Activated CD8-positive, alpha-beta memory T cell treated with anti-CD3 and anti-CD28 coated beads, Interleukin-2, amount 50 U/mL, for 24 hours (primary cell): Measurements from ENCODE around the gene TRAF2.

ENCODE experiments used
- DNase-seq: peaks from one replicate; pipeline ENCODE4 v3.0.0-alpha.2; 2020; ENCODE audit errors: extremely low read depth

The TRAF2 gene

GRCh38 chr9:136913701-136914438 is 27.6 kb downstream of the TRAF2 start:
- DNase-seq, result no peak

DNA sequence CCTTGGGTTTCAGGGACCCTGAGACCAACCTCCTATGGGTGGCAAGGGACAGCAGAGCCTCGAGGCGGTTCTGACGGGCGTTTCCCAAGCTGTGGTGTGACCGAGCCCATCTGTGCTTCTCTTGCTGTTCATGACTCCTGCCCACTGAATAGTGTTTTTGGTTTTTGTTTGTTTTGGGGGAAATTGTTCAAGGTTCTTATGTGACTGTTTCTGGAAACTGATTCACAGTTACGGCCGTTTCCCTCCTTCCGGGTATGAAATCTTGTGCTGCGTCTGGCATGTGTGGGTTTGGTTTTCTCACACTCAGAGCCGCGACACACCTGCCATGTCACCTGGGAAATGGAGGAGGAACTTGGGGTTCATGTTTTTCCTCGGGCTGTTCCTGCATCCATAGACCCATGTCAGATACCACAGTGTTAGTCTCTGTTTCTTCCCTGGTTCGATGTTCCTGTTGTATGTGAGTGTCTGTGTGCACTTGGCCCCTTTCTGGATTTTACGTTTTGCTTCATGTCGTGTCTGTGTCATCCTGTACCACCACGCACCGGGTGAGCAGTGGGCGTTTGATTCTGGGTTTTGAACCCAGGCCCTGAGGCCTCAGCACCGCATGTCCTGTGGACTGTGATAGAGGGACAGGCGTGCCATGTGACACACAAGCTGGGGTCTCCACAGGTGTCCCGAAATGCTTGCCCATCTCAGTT is 29.5 kb downstream of the TRAF2 start:
- no peak for DNase-seq

GRCh38 chr9:136916330-136917184 is 30.2 kb downstream of the TRAF2 start:
- no peak for DNase-seq

DNA sequence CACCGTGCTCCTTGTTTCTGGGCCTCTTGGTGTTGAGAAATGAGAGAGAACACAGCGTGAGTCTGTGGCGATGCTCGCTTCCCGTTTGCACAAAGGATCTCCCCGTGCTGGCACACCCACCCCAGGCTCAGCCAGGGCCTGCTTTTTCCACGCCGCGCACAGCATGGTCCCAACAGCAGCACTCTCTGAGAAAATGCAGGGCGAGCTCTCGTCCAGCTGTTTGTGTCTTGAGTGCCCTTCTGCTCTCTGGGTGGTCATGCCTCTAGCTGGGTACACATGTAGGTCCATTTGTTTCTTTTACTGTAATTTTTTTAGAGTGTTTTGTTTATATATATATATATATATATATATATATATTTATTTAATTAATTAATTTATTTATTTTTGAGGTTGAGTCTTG is 31.6 kb downstream of the TRAF2 start:
- no peak for DNase-seq

DNA sequence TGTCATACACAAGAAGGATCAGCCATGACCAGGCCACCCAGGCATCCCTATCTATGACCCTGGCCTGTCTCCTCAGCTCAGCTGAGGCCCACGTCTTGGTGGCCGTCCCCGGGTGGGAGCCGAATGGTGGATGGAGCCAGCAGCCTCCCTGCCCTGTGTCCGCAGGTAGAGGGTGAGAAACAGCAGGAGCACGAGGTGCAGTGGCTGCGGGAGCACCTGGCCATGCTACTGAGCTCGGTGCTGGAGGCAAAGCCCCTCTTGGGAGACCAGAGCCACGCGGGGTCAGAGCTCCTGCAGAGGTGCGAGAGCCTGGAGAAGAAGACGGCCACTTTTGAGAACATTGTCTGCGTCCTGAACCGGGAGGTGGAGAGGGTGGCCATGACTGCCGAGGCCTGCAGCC is 33.8 kb downstream of the TRAF2 start:
- no peak for DNase-seq

DNA sequence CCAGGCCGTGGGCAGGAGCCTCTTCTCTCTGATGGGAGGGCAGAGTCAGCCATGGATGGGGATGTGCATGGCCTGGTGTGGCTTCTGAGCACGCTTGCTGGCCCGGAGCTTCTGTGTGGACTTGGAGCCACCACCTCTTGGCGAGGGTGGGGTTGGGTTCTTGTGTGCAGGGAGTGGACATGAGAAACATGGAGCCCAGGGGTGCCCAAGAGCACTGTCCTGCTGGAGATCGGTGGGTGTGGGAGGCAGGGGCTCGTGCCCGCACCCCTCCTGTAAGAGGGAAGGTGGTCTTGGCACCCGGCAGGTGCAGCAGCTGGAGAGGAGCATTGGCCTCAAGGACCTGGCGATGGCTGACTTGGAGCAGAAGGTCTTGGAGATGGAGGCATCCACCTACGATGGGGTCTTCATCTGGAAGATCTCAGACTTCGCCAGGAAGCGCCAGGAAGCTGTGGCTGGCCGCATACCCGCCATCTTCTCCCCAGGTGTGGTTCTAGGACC is 34.5 kb downstream of the TRAF2 start:
- no peak for DNase-seq

- no peak for DNase-seq
Observed at GRCh38 chr9:136921307-136921706, 35.0 kb downstream of the TRAF2 start.

- DNase-seq, result no peak
Observed at GRCh38 chr9:136921718-136922117, 35.4 kb downstream of the TRAF2 start.

GRCh38 chr9:136922540-136922939 is 36.2 kb downstream of the TRAF2 start:
- no peak for DNase-seq

- DNase-seq, result no peak
Observed at GRCh38 chr9:136923881-136924280, 37.6 kb downstream of the TRAF2 start.

- DNase-seq, result no peak
Observed at GRCh38 chr9:136925414-136926153, 39.3 kb downstream of the TRAF2 start.

- no peak for DNase-seq
Observed at GRCh38 chr9:136926154-136926704, 39.9 kb downstream of the TRAF2 start.

DNA sequence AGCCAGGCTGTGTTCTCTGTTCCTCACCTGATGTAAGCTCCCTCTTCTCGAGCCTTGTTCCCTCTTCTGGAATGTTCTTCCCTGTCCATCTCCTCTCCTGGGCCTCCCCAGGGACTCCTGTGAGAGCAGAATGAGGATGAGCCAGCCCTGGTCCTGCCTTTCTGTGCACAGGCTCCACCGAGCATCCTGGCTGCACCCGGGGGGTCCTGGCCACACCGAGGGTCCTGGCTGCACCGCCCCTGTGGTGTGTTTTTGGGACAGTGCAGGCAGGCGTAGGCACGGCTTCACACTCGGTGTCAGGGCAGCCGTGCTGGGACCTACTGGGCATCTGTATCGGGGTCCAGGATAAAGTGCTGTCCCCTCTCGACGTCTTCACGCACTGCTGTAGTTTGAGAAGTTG is 40.4 kb downstream of the TRAF2 start:
- no peak for DNase-seq

DNA sequence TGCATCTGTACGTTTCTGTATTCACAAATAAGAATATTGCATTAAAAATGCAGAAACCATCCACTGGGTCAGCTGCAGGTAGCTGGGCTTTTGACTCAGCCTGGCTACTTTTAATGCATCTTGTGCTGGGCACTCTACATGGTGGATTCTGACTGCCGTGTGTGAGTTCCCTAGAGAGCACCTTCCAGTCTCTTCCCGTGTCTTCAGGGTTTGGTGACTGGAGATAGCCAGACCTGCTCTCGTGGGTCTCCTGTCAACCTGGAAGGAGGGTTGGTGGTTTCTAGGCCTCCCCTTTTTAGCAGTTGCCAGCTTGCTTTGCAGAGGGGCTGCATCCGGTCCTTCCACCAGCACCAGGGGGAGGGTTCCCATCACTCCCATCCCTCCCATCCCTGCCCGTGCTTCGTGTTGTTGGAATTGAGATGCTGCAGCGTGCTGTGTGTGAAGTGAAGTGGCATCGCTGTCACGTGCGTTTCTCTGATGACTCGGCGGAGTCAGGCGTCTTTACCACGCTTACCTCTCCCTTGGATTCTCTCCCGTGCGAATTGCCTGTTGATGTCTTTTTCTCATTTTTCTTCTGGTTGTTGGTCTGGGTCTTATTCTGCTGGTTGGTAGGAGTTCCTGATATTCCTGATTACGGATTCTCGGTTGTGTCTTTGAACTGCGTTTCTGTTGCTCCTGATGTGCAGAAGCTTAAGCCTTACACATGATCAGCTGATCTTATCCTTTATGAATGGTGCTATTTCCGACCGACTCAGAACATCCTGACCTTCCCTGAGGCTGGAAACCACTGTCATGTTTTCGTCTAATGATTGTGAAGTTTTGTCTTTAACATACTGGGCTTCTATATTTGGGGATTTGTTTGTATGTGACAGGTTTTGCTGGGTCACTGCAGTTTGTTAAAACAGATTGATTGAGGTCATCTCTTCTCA is 41.3 kb downstream of the TRAF2 start:
- no peak for DNase-seq

DNA sequence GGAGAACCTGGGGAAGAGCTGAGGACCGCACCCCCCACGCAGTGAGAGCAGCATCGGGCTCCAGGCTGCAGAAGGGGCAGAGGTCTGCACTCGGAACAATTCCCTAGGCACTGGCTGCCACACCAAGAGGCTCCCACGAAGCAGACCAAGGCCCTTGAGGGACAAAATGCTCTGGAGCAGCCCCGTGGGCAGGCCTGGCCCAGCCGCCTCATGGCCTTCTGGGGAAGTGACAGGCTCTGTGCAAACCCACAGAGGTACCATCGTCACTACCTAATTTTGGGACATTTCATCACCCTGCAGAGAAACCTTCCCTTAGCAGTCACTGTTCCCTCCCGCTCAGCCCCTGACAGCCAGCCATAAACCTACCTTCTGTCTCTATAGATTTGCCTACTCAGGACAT is 42.3 kb downstream of the TRAF2 start:
- no peak for DNase-seq

- DNase-seq, result no peak
Observed at GRCh38 chr9:136930014-136930413, 43.7 kb downstream of the TRAF2 start.

- no peak for DNase-seq
Observed at GRCh38 chr9:136931611-136932130, 45.4 kb downstream of the TRAF2 start.

DNA sequence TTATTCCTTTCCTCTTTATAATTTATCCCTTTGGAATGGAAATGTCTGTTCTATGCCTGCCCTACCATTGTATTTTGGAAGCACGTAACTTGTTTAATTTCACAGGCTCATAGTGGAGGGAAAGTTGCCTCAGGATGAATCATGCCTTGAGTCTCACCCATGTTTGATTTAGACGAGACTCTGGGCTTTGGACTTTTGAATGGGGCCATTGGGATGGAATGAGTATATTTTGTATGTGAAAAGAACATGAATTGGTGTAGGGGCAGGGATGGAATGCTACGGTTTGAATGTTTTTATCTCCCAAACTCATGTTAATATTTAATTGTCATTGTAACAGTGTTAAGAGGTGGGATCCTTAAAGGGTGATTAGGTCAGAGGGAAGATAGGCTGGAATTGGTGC is 48.0 kb downstream of the TRAF2 start:
- DNase-seq, result no peak

- no peak for DNase-seq
Observed at GRCh38 chr9:136935651-136936050, 49.3 kb downstream of the TRAF2 start.

- DNase-seq, result no peak
Observed at GRCh38 chr9:136936645-136937170, 50.4 kb downstream of the TRAF2 start.
